ENCODE measurements around the gene PTPRD.

PTPRD gene

GRCh38 chr9:10226996-10227395 is 385.8 kb downstream of the PTPRD start:
- no peak for TF ChIP-seq CTCF (IDR thresholded peaks at IDR 0.05; ENCODE audit: low read depth, low read length)
- no peak overlapping the region for H3K4me3 ChIP-seq (ENCODE audit: low read depth, low read length)

GRCh38 chr9:10212702-10213101 is 400.1 kb downstream of the PTPRD start:
- TF ChIP-seq CTCF (IDR thresholded peaks at IDR 0.05; ENCODE audit: low read depth, low read length), result no peak
- H3K4me3 ChIP-seq (ENCODE audit: low read depth, low read length), result no peak overlapping the region

GRCh38 chr9:10208691-10209069 is 404.1 kb downstream of the PTPRD start:
- H3K4me3 ChIP-seq (ENCODE audit: low read depth, low read length), result no peak overlapping the region
- no peak for TF ChIP-seq CTCF (IDR thresholded peaks at IDR 0.05; ENCODE audit: low read depth, low read length)

GRCh38 chr9:10204276-10204675 is 408.5 kb downstream of the PTPRD start:
- no peak overlapping the region for H3K4me3 ChIP-seq (ENCODE audit: low read depth, low read length)
- TF ChIP-seq CTCF (IDR thresholded peaks at IDR 0.05; ENCODE audit: low read depth, low read length), result no peak

GRCh38 chr9:10173561-10173960 is 439.2 kb downstream of the PTPRD start:
- H3K4me3 ChIP-seq (ENCODE audit: low read depth, low read length), result no peak overlapping the region
- no peak for TF ChIP-seq CTCF (IDR thresholded peaks at IDR 0.05; ENCODE audit: low read depth, low read length)

- no peak overlapping the region for H3K4me3 ChIP-seq (ENCODE audit: low read depth, low read length)
- TF ChIP-seq CTCF (IDR thresholded peaks at IDR 0.05; ENCODE audit: low read depth, low read length), result no peak
These were observed 440.3 kb downstream of the PTPRD start for GRCh38 chr9:10172476-10172875.

- no peak for TF ChIP-seq CTCF (IDR thresholded peaks at IDR 0.05; ENCODE audit: low read depth, low read length)
- H3K4me3 ChIP-seq (ENCODE audit: low read depth, low read length), result no peak overlapping the region
These were observed 444.6 kb downstream of the PTPRD start for GRCh38 chr9:10168241-10168640.
